ENCODE data around the gene DEPDC4.
"Not testable (repeated sequence)": the region's sequence is repeated elsewhere in the genome, so short reads cannot be mapped to it uniquely, and the experiment has no call there.

DNA sequence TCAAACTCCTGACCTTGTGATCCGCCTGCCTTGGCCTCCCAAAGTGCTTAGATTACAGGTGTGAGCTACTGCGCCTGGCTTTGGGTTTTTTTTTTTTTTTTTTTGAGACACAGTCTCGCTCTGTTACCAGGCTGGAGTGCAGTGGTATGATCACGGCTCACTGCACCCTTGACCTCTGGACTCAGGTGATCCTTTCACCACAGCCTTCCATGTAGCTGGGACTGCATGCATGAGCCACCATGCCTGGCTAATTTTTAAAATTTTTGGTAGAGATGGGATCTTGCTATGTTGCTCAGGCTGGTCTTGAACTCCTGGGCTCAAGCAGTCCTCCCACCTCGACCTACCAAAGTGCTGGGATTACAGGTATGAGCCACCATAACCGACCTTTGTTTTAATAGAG, 44.7 kb downstream of the DEPDC4 start:
- not testable (repeated sequence) for TF ChIP-seq ZIK1 (CRISPR knock-in tag; IDR thresholded peaks at IDR 0.05; ENCODE audit: borderline replicate concordance, low read depth); TSC22D2 (CRISPR knock-in tag; IDR thresholded peaks at IDR 0.05; ENCODE audit: borderline replicate concordance); NFATC3 (CRISPR knock-in tag; IDR thresholded peaks at IDR 0.05); PAF1 (CRISPR knock-in tag; IDR thresholded peaks at IDR 0.05)
- TF ChIP-seq, protein P1, sequence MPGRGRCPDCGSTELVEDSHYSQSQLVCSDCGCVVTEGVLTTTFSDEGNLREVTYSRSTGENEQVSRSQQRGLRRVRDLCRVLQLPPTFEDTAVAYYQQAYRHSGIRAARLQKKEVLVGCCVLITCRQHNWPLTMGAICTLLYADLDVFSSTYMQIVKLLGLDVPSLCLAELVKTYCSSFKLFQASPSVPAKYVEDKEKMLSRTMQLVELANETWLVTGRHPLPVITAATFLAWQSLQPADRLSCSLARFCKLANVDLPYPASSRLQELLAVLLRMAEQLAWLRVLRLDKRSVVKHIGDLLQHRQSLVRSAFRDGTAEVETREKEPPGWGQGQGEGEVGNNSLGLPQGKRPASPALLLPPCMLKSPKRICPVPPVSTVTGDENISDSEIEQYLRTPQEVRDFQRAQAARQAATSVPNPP (CRISPR knock-in tag; IDR thresholded peaks at IDR 0.05): not testable (repeated sequence)
- TF ChIP-seq, protein P2, sequence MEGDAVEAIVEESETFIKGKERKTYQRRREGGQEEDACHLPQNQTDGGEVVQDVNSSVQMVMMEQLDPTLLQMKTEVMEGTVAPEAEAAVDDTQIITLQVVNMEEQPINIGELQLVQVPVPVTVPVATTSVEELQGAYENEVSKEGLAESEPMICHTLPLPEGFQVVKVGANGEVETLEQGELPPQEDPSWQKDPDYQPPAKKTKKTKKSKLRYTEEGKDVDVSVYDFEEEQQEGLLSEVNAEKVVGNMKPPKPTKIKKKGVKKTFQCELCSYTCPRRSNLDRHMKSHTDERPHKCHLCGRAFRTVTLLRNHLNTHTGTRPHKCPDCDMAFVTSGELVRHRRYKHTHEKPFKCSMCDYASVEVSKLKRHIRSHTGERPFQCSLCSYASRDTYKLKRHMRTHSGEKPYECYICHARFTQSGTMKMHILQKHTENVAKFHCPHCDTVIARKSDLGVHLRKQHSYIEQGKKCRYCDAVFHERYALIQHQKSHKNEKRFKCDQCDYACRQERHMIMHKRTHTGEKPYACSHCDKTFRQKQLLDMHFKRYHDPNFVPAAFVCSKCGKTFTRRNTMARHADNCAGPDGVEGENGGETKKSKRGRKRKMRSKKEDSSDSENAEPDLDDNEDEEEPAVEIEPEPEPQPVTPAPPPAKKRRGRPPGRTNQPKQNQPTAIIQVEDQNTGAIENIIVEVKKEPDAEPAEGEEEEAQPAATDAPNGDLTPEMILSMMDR (CRISPR knock-in tag; IDR thresholded peaks at IDR 0.05): not testable (repeated sequence)
